HUES48 (cell line): ENCODE results near the gene DSG2.

Experiments
- H3K27ac ChIP-seq: one replicate; pipeline ENCODE4 v1.7.0; 2013; ENCODE audit warnings: low read depth, low read length, inconsistent platforms
- H3K27me3 ChIP-seq: 2 replicates; pipeline ENCODE4 v1.6.1; 2013; ENCODE audit warnings: mild to moderate bottlenecking, low read length; ENCODE audit not compliant: control insufficient read depth, insufficient read depth
- H3K36me3 ChIP-seq: 2 replicates; pipeline ENCODE4 v1.6.1; 2013; ENCODE audit warnings: low read length; ENCODE audit not compliant: control insufficient read depth, insufficient read depth
- H3K4me1 ChIP-seq: 2 replicates; pipeline ENCODE4 v1.6.1; 2013; ENCODE audit warnings: mild to moderate bottlenecking, low read length; ENCODE audit not compliant: control insufficient read depth, insufficient read depth
- H3K4me3 ChIP-seq: 2 replicates; pipeline ENCODE4 v1.5.1; 2013; ENCODE audit warnings: mild to moderate bottlenecking, low read depth, low read length
- H3K9ac ChIP-seq: 2 replicates; pipeline ENCODE4 v1.6.1; 2013; ENCODE audit warnings: mild to moderate bottlenecking, low read depth, low read length, moderate library complexity
- H3K9me3 ChIP-seq: 2 replicates; pipeline ENCODE4 v1.6.1; 2013; ENCODE audit warnings: low read length; ENCODE audit not compliant: control insufficient read depth, insufficient read depth

The DSG2 gene

GRCh38 chr18:31574359-31574758, 76.4 kb downstream of the DSG2 start:
- Histone ChIP-seq H3K27me3 (no peaks in the 10 kb centered on the region), H3K27ac (no peak overlapping the region), H3K4me3 (no peak overlapping the region), H3K36me3 (no peaks in the 10 kb centered on the region), H3K9ac (no peak overlapping the region), H3K9me3 (no peaks in the 10 kb centered on the region), H3K4me1 (0 out of 2 replicates have a peak, but pooled peaks cover 3% of the 10 kb centered on the region)

- Histone ChIP-seq H3K36me3 (no peaks in the 10 kb centered on the region), H3K4me3 (no peak overlapping the region), H3K27me3 (no peaks in the 10 kb centered on the region), H3K9me3 (no peaks in the 10 kb centered on the region), H3K9ac (no peak overlapping the region), H3K4me1 (0 out of 2 replicates have a peak, but pooled peaks cover 3% of the 10 kb centered on the region), H3K27ac (no peak overlapping the region)
These were observed 77.7 kb downstream of the DSG2 start for GRCh38 chr18:31575515-31576257.

GRCh38 chr18:31576670-31577069, 78.7 kb downstream of the DSG2 start:
- H3K9me3 ChIP-seq, result no peaks in the 10 kb centered on the region
- H3K4me3 ChIP-seq, result no peak overlapping the region
- no peak overlapping the region for H3K9ac ChIP-seq
- H3K36me3 ChIP-seq, result no peaks in the 10 kb centered on the region
- 0 out of 2 replicates have a peak, but pooled peaks cover 3% of the 10 kb centered on the region for H3K4me1 ChIP-seq
- no peaks in the 10 kb centered on the region for H3K27me3 ChIP-seq
- no peak overlapping the region for H3K27ac ChIP-seq

GRCh38 chr18:31577195-31577594, 79.2 kb downstream of the DSG2 start:
- Histone ChIP-seq H3K9me3 (no peaks in the 10 kb centered on the region), H3K27me3 (no peaks in the 10 kb centered on the region), H3K27ac (no peak overlapping the region), H3K4me1 (peaks cover 3% of the 10 kb centered on the region; the same call in 1 of the 2 replicates), H3K9ac (no peak overlapping the region), H3K36me3 (no peaks in the 10 kb centered on the region), H3K4me3 (no peak overlapping the region)

GRCh38 chr18:31578126-31578525, 80.1 kb downstream of the DSG2 start:
- Histone ChIP-seq H3K4me1 (peaks cover 3% of the 10 kb centered on the region; the same call in 1 of the 2 replicates), H3K9me3 (no peaks in the 10 kb centered on the region), H3K27ac (no peak overlapping the region), H3K36me3 (no peaks in the 10 kb centered on the region), H3K4me3 (no peak overlapping the region), H3K9ac (no peak overlapping the region), H3K27me3 (no peaks in the 10 kb centered on the region)

GRCh38 chr18:31579375-31579774, 81.4 kb downstream of the DSG2 start:
- Histone ChIP-seq H3K9ac (no peak overlapping the region), H3K36me3 (no peaks in the 10 kb centered on the region), H3K27ac (no peak overlapping the region), H3K4me1 (peaks cover 3% of the 10 kb centered on the region; the same call in 1 of the 2 replicates), H3K27me3 (no peaks in the 10 kb centered on the region), H3K9me3 (no peaks in the 10 kb centered on the region), H3K4me3 (no peak overlapping the region)

- Histone ChIP-seq H3K4me1 (peaks cover 3% of the 10 kb centered on the region; the same call in 1 of the 2 replicates), H3K9me3 (no peaks in the 10 kb centered on the region), H3K4me3 (no peak overlapping the region), H3K27me3 (no peaks in the 10 kb centered on the region), H3K27ac (no peak overlapping the region), H3K36me3 (no peaks in the 10 kb centered on the region), H3K9ac (no peak overlapping the region)
These were observed 83.7 kb downstream of the DSG2 start for GRCh38 chr18:31581498-31582197.

- Histone ChIP-seq H3K9ac (no peak overlapping the region), H3K36me3 (no peaks in the 10 kb centered on the region), H3K27me3 (no peaks in the 10 kb centered on the region), H3K9me3 (no peaks in the 10 kb centered on the region), H3K4me3 (no peak overlapping the region), H3K27ac (no peak overlapping the region), H3K4me1 (peaks cover 3% of the 10 kb centered on the region; the same call in 1 of the 2 replicates)
These were observed 85.3 kb downstream of the DSG2 start for GRCh38 chr18:31583185-31583854.

GRCh38 chr18:31585991-31586390, 88.0 kb downstream of the DSG2 start:
- Histone ChIP-seq H3K4me1 (peaks cover 3% of the 10 kb centered on the region; the same call in 1 of the 2 replicates), H3K27ac (no peak overlapping the region), H3K4me3 (no peak overlapping the region)

GRCh38 chr18:31586616-31587015, 88.6 kb downstream of the DSG2 start:
- no peak overlapping the region for H3K4me3 ChIP-seq

More at GRCh38 chr18:31585991-31586390, 88.0 kb downstream of the DSG2 start:
- H3K27me3 ChIP-seq, result no peaks in the 10 kb centered on the region
- H3K9ac ChIP-seq, result no peak overlapping the region
- H3K9me3 ChIP-seq, result no peaks in the 10 kb centered on the region
- no peaks in the 10 kb centered on the region for H3K36me3 ChIP-seq

More at GRCh38 chr18:31586616-31587015, 88.6 kb downstream of the DSG2 start:
- Histone ChIP-seq H3K36me3 (no peaks in the 10 kb centered on the region), H3K9me3 (no peaks in the 10 kb centered on the region), H3K4me1 (peaks cover 3% of the 10 kb centered on the region; the same call in 1 of the 2 replicates), H3K27me3 (no peaks in the 10 kb centered on the region), H3K9ac (no peak overlapping the region), H3K27ac (no peak overlapping the region)
